ENCODE measurements around the gene HIVEP3.

The HIVEP3 gene

DNA sequence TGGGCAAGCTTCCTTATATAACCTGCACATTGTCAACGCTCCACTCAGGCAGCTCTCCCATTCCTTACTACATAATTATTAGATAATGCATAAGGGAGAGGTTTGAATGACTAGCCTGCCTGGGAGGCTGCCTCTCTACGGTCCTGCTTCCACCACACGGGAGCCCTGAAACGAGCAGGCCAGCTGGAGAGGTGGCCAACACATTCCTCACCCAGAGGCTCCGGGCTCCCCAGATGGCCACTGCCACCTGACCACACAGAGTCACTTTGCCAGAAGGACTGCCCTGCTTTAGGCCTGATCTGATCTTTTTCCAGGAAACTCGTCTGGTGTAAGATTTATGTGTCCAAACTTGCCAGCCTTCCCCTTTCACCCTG lies 27.9 kb downstream of the HIVEP3 start:
- DNase-seq (ENCODE audit: low read depth): no peak
- TF ChIP-seq, protein P1, sequence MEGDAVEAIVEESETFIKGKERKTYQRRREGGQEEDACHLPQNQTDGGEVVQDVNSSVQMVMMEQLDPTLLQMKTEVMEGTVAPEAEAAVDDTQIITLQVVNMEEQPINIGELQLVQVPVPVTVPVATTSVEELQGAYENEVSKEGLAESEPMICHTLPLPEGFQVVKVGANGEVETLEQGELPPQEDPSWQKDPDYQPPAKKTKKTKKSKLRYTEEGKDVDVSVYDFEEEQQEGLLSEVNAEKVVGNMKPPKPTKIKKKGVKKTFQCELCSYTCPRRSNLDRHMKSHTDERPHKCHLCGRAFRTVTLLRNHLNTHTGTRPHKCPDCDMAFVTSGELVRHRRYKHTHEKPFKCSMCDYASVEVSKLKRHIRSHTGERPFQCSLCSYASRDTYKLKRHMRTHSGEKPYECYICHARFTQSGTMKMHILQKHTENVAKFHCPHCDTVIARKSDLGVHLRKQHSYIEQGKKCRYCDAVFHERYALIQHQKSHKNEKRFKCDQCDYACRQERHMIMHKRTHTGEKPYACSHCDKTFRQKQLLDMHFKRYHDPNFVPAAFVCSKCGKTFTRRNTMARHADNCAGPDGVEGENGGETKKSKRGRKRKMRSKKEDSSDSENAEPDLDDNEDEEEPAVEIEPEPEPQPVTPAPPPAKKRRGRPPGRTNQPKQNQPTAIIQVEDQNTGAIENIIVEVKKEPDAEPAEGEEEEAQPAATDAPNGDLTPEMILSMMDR (IDR thresholded peaks at IDR 0.05; ENCODE audit: low read depth, low read length, missing control alignments): no peak
- no peak overlapping the region; the same call in 1 of the 2 replicates for H3K4me3 ChIP-seq (ENCODE audit: low read depth, low read length)

DNA sequence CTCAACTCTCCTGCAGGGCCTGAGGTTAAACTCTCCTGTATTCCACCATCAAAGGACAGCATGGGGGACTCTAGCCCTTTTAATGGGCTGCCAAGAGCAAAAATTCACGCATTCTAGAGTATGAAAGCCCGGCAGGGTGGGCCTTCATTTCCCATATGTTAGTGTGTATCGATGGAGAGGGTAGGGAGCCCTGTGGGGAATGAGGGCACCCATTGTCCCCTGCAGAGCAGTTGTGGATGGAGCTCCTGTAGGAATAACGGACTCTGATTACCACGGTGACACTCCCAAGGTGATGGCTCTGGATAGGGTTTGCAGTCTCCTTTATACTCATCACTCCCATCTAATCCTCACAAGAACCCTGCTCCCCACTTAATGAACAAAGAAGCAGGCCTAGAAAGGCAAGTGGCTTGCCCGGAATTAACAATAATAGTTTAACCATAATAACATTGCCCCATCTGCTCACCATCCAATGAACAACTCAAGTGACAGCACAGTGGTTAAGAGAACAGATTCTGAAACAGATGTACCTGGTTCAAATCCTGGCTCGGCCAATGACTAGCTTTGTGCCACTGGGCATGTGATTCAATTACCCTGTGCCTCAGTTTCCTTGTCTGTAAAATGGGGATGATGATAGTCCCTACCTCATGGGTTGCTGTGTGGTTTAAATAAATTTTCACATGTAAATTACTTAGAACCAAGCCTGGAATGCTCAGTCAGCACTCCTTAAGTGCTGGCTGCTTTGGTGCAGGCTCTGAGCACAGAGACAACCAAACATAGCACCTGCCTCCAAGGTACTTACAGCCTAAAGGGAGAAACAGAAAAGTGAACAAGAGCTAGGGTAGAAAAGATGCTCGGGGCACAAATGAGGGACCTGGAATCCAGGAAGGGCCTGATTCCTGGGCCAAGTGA lies 29.0 kb downstream of the HIVEP3 start:
- no peak overlapping the region for H3K4me3 ChIP-seq (ENCODE audit: low read depth, low read length)
- TF ChIP-seq, protein P1 (IDR thresholded peaks at IDR 0.05; ENCODE audit: low read depth, low read length, missing control alignments): no peak
- DNase-seq (ENCODE audit: low read depth): no peak

DNA sequence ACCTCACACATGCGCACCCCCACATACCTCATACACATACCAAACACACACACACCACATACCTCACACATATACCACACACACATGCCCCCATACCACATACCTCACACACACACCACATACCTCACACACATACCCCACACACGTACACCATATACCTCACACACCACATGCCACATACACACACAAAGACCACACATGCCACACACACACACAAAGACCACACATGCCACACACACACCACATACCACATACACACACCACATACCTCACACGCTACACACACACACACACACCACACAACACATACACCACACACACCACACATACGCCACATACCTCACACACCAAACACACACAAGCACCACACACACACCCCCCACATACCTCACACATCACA lies 30.0 kb downstream of the HIVEP3 start:
- DNase-seq (ENCODE audit: low read depth): no peak
- TF ChIP-seq, protein P1 (IDR thresholded peaks at IDR 0.05; ENCODE audit: low read depth, low read length, missing control alignments): no peak
- H3K4me3 ChIP-seq (ENCODE audit: low read depth, low read length): no peak overlapping the region

DNA sequence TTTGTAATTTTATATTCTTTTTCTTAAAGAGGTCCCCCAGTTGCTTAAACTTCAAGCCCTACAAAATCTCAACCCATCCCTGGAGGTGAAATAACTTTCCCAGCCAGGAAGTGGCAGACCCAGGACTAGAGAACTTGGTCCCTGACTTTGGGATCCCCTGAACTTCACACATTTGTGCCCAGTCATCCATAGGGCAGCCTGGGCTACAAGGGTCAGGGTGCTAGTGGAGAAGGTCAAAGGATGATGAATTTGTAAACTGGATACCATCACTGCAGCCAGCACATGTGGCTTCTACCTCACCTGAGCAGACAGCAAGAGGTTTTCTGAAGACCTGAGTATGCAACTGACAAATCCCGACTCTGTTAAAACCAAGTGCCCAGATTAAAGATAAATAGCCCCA lies 31.4 kb downstream of the HIVEP3 start:
- DNase-seq (ENCODE audit: low read depth): no peak
- TF ChIP-seq, protein P1 (IDR thresholded peaks at IDR 0.05; ENCODE audit: low read depth, low read length, missing control alignments): no peak
- no peak overlapping the region for H3K4me3 ChIP-seq (ENCODE audit: low read depth, low read length)

DNA sequence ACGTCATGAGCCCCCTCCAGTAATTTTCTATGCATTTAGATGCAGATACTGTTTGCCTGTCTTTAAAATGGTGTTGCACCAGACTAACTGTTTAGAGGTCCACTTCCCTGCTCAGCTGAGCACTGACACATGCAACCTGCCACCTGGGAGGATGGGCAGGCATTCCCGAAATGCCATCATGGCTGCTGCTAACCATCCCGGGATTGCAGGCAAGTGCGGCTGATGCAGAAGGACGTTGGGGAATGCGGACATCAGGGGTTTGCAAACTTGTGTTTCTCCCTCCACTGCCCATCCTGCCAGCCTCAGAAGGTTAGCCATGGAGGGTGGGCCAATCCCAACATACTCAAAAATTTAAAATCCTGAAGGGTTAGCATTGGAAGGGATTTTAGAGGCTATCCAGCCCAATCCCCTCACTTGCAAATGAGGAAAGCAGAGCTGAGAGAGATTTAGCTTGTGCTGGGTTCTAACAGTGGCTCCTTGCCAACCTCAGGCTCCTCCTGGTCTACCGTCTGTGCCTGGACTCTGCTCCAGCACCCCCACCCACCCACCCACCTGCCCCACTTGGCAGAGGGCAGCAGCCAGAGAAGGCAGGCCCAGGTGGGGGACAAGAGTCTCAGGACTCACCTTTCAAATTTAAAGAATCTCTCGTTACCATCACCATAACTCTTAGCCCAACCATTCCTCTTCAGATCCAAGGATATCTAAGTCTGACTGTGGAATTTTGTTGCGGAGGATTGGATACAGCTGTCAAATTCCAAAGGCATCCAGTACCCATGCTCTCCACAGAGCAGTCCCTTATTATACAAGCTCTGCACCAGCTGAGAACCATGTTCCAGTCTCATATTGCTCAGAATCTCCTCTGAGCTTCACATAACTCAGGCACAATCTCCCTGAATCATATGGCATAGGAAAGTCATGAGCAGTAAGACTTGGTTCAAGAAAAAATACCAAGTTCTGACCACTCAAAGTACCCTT lies 34.2 kb downstream of the HIVEP3 start:
- no peak for DNase-seq (ENCODE audit: low read depth)
- no peak overlapping the region for H3K4me3 ChIP-seq (ENCODE audit: low read depth, low read length)
- TF ChIP-seq, protein P1 (IDR thresholded peaks at IDR 0.05; ENCODE audit: low read depth, low read length, missing control alignments): no peak

DNA sequence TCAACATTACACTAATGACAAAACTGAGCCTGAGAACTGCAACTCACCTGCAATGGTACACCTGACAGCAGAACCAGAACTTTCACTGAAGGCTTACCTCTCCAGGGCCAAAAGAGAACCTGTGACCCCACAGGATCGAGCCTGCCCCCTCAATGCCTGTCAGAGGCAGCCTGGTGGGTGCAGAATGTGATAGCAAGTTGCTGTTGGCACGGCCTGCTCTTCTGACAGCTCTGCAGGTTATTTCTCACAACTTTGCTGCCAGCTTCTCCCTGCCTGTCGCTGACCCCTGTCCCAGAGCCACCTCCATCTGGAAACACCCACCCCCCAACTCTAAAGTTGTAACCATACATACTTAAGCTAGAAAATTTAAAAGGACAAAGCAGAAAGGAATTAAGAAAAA lies 35.2 kb downstream of the HIVEP3 start:
- TF ChIP-seq, protein P1 (IDR thresholded peaks at IDR 0.05; ENCODE audit: low read depth, low read length, missing control alignments): no peak

More for the DNA sequence above, 35.2 kb downstream of the HIVEP3 start:
- H3K4me3 ChIP-seq (ENCODE audit: low read depth, low read length): no peak overlapping the region
- DNase-seq (ENCODE audit: low read depth): no peak

Measured in GM12864 (cell line).